Hypothalamus (tissue), 51 donors: ENCODE measurements around the gene PRRC1.
"Not testable (repeated sequence)": the region's sequence is repeated elsewhere in the genome, so short reads cannot be mapped to it uniquely, and the experiment has no call there.

Source experiments
- DNase-seq, 51 donors: peaks; one replicate each; lab custom pipeline; 2025; lab: John Stamatoyannopoulos, UW

Gene PRRC1

DNA sequence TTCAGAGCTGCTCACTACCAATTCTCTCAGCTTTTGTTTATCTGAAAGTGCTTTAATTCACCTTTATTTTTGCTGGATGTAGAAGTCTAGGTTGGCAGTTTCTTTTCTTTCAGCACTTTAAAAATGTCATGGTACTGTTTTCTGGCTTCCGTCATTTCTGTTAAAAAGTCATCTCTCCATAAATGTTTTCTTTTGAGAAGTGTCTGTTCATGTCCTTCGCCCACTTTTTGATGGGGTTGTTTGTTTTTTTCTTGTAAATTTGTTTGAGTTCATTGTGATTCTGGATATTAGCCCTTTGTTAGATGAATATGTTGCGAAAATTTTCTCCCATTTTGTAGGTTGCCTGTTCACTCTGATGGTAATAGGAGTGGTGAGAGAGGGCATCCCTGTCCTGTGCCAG lies 23.1 kb downstream of the PRRC1 start:
- not testable (repeated sequence) for DNase-seq

DNA sequence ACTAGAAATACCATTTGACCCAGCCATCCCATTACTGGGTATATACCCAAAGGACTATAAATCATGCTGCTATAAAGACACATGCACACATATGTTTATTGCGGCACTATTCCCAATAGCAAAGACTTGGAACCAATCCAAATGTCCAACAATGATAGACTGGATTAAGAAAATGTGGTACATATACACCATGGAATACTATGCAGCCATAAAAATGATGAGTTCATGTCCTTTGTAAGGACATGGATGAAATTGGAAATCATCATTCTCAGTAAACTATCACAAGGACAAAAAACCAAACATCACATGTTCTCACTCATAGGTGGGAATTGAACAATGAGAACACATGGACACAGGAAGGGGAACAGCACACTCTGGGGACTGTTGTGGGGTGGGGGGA lies 27.8 kb downstream of the PRRC1 start:
- DNase-seq, result not testable (repeated sequence)

DNA sequence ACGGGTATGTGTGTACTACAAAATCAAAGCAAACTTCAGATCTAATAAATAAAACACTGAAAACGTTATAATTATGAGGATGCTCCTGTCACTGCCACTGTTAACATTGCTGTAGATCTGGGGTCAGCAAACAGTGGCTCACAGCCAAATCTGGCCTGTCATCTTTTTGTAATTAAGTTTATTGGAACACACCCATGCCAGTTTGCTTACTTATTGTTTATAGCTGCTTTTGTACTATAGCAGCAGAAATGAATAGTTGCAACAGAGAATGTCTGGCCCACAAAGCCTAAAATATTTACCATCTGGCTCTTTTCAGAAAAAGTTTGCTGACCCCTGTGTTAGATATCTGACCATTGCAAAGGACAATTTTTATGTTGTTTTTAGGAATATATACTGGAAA lies 32.1 kb downstream of the PRRC1 start:
- no peak for DNase-seq

DNA sequence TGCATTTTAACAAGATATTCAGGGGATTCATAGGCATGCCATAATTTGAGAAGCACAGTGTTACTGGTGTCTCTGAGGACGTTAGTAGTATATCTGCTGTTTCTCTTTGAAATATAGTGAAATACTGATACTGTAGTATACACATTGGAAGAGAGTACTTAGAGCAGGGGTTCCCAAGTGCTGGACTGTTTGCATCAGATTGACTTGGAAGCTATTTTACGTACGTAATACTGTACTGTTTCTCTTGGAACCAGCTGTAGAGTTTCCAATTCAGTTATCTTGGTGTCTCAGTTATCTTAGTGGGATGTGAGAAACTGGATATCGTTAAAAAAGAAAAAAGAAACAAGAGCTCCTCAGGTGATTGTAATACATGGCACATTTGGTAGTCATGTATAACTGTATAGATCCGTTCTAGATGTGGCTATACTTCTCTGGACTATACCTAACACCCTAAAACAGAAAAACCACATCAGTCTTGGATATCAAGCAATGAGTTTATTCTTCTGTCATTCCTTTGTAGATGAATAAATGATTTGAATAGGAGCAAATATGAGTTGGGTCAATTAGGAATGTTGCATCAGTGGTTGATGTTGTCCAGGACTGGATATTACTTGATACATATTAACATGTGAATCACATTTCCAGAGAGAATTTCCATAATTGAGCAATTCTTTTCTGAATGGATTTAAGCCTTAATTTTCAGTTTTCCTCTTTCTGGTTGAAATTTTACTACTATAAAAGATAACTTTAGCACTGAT lies 33.4 kb downstream of the PRRC1 start:
- DNase-seq, result no peak

DNA sequence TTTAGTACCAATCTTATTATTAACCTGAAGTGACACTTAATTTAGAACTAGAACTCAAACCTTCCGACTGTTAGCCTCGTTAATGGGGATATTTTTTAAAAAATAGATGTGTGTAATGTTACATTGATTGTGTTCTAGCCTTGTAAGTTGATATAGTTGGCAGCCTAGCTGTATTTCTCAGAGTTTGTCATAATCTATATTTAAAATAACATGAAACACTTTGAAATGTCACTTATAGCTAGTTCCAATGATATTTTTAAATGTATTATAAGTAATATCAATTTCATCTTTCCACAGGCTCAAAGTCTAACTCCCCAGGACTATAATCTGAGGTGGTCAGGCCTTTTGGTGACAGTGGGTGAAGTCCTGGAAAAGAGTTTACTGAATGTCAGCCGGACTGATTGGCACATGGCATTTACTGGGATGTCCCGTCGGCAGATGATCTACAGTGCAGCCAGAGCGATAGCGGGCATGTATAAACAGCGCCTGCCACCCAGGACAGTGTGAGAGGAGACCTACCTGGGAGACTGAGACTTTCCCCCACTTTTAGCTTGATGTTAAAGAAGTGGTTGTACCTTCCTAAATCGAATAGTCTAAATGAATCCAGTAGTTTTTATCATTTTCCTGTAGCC lies 34.1 kb downstream of the PRRC1 start:
- no peak for DNase-seq

DNA sequence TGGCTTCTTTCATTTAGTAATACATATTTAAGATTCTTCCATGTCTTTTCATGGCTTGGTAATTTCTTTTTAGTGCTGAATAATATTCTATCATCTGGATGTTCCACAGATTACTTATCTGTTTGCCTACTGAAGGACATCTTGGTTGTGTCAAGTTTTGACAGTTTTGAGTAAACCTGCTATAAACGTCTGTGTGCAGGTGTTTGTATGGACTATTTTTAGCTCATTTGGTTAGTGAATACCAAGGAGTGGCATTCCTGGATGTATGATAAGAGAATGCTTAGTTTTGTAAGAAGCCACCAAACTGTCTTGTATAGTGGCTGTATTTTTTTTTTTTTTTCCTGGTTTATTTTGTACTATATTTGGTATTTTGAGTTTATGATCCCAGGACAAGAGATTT lies 38.4 kb downstream of the PRRC1 start:
- no peak for DNase-seq

DNA sequence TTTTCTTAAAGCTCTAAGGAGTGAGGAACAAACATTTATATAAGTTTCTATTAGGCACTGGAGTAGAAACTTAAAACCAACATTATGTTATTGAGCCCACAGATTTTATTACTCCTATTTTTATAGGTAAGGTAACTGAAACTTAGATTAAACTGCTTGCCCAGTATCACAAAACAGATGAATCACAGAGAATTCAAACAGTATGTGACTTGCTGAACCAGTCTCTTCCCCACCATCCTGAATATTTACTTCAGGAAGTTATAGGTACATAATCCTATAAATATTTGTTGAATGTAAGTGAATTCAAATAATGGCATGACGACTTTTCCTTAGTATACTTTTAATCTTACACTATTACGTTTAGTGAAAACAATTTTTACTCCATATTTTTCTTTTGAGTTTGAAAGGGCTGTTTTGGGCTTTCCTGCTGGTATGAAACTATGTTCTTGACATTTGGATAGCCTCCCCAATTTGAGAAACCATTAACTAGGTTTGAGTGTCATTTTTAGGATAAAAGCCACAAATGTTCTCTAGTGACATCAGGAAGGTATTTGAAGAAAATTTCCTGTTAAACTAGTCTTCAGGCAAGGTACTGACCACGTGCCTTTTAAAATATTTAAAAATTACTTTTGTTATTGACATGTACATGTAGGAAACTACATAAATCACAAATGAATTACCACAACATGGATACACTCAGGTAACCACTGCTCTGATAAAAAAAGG lies 39.3 kb downstream of the PRRC1 start:
- no peak for DNase-seq

DNA sequence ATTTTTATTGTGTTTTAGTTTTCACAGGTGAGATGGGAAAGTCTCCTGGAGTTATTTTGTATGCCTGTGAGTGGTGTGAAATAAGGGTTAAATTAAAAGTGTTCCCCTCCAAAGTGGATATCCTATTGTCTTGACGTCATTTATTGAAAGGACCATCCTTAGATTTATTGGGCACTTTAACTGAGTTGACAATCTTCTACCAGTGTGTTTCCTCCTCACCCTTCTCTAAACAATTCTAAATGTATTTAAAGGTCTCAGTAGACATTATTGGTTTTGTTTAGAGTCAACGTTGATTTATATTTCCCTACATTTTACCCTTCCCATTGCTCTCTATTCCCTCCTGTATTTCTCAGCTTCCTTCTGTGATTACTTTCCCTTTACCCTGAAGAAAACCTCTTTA lies 40.8 kb downstream of the PRRC1 start:
- no peak for DNase-seq

DNA sequence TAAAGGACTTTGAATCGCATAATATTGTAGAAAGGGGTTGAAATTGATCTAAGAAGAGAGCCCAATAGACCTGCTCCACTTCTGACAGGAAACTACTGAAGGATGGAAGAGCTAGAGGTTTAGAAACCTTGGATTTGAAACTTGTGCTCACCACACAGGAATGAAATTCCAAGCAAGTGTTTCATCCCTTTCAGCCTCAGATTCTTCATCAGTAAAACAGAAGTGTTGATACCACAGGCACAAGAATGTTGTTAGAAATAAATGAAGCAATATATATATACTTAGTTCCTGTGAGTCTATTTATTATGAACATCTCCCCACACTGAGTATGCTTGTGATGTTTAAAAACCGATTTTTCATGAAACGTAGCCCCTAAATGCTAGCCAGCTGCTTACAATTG lies 43.8 kb downstream of the PRRC1 start:
- DNase-seq, result no peak

DNA sequence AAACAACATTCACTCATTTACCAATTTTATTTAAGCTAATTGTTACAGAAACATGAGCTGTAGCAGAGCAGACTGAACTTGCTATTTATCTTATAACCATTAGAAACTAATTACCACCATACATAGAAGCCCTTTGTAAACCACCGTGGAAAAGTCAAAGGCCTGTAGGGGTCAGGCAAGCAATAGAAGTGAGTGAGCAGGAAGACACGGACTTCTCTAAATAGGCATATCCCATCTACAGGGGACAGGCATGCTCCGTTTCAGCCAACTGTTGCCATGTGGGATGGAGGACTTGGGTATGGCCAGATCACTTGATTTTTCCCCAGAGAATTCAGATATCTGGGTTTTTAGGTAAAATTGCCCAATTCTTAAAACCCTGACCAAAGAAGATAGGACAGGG lies 44.8 kb downstream of the PRRC1 start:
- peak in 6 of 51 donors; percentile 1 to 24 (median 6) for DNase-seq

DNA sequence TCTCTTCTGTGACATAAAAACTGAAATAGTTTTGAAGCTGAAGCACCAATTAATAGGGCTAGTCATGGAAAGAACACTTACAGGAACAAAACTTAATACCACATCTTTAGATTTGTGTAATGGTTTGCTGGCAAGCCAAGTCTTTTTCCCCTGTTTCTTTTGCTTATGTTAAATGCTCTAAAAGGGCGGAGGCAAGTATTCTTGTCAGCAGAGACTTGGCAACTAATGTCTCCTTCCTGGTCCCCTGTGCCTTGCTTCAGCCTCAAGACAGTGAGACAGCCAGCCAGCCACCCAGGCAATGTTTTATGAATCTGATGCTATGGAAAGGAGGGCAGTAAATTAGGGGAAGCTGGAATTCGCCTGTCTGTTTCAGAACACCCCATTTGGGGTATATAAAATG lies 45.7 kb downstream of the PRRC1 start:
- DNase-seq, result no peak

DNA sequence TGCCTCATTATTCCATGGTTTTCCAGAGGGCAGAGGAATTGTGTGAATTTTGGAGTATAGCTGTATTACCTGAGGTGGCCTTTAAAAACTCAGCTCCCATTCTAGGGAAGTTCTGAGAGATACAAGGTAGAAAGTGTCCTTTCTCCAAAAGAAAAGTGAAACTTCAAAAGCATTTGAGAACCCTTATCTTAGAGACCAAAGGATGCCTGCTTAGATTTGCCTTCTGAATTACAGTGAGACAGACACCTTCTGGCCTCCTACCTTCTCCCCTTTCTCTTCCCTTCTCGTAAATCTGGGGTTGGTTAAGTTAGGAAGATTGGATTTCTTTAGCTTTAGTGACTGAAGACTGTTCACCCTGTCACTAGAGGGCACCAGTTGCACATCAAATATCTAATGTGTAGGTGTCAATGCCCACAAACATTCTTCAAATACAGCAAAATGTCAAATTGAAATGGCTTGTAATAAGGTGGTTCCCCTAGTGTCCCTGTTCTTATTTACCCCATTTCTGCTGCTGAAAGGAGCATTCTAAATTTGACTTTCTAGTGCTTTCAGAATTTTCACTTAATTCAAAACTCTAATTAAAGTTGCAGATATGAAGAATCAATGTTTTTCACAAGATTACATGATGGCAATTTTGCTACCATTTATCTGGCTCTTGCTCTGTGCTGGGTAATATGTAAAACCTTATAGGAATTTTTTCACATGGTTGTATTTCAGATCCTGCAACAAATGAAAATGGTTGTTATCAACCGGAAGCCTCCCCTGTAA lies 46.7 kb downstream of the PRRC1 start:
- DNase-seq, result peak in 17 of 51 donors; percentile 0 to 76 (median 13)

DNA sequence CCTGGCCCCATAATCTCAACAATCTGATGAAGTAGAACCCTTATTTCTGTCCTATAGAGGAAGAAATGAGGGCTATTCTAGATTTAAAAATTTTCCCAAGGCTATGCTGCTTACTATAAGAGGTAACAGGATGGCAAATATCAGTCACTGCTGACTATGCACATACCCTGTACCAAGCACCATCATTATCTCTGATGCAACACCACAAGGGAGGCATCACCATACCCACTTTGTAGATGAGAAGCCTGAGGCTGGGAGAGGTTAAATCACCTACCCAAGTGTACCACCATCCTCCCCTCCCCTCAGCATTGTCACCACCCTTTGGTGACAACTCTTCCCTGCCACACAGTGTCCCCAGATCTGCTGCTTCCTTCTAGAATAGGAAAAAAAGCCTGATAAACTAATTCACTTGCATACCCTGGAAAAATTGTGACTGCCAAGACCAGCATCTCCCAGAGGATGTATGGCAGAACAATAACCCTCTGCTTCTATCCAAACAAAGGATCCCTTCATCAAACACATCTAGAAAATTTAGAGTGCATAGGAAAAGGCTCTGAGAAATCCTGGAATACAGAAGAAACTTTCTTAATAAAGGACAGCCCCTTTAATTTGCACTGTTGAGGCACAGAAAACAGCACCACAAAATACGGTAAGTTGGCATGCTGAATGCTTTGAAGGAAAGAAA lies 48.3 kb downstream of the PRRC1 start:
- DNase-seq, result no peak

DNA sequence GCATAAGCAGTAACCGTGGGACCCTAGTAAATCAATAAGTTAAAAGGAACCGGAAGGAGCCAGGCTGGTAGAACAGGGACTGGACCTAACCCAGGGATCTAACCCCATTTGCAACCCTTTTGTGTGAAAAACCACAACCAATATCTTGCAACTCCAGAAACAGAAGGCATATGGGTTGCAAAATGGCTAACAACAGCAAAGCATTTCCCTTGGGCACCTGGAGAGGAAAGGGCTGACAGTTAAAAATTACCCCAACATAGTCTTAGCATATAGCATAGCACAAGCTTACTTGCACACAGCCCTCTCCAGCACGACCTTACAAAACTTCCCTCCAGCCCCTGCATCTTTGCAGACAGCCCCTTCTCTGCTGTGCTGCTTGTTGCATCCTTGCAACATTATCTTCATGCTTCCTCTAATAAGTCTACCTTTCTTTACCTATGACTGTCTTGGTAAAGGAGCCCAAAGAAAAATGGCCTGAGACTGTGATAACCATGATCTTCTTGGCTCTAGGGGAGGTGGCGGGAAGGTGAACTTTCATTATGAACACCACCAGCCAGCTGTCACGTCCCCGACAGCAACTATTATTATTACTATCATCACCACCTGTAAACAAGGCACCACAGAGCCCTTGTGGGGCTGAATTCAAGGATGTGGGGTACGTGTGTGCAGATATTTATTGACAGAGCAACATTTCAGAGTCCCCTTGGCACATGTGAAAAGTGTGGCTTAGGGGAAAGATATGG lies 49.8 kb downstream of the PRRC1 start:
- no peak for DNase-seq

DNA sequence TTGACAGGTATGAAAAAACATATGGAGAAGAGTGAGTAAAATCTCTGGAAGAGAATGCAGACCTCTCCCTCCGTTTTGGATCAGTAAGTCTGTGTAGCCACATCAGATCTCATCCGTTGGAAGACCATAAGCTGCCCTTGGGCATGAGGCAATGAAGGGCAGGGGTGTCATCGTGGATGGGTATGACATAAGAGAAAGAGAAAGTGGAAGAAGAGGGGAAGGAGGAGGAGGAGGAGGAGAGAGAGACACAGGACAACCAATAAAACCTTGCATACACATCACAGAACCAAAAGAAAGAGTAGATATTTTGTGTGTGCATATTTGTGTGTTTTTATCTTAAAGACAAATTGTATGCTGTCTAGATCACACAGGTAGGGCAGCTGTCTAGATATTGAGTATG lies 50.7 kb downstream of the PRRC1 start:
- DNase-seq, result no peak

DNA sequence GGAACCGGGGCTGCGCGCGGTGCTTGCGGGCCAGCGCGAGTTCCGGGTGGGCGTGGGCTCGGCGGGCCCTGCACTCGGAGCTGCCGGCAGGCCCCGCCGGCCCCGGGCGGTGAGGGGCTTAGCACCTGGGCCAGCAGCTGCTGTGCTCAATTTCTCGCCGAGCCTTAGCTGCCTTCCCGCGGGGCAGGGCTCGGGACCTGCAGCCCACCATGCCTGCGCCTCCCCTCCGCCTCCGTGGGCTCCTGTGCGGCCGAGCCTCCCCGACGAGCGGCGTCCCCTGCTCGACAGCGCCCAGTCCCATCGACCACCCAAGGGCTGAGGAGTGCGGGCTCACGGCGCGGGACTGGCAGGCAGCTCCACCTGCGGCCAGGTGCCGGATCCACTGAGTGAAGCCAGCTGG lies 52.0 kb downstream of the PRRC1 start:
- not testable (repeated sequence) for DNase-seq

DNA sequence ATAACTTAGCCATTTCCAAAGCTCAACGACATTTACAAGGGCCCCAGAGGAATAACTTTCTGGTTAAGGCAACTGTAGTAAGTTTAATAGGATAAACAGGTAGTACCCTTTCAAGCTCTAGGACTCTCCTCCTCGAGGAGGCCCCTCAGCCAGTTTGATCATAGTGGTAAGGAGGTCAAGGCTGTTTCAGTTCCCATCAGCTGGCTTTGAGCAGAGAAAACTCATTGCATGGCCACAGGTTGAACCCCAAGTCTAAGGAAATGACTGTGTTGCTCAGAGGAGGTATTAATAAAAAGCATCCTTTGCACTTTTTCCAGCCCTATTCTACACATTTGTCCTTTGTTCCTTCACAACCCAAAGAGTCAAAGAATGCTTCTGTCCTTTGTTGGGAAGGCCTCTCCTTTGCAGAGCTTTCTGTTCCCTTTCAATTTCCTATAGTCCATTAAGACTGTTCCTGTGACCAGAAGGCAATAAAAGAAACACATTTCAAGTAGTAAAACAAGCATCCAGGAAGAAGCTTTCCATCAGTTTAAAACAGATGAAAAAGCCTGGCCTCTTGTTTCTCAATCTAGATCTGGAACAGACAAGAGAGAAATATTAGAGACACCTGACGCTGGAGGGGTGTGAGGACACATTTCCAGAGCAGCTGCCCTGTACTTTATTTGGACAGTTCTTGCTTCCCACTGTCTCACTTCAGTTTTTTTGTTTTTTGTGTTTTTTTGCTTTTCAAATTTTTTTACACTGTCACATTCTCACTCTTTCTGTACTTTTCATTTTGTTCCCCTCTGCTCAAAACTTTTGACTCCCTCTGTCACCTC lies 54.1 kb downstream of the PRRC1 start:
- no peak for DNase-seq

DNA sequence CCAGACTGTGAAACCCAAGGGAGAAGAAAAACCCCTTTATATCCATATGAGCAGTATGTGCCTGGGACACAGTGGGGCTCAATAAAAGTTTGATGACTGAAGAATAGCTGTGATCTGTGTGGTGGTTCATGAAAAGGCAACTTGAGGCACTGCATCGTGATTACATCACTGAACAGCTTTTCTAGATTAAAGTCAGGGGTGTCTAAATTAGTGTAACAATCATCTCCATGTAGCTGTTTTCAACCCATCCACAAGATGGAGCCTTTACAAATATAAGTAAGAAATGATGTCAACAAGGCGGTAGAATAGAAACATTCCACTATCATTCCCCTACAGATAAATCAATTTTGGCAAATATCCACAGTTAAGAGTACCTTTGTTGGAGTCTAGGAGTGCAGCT lies 55.5 kb downstream of the PRRC1 start:
- DNase-seq, result no peak
